ENCODE measurements around the gene IL1R2. TPM values are rescaled to one million over a fixed set of nuclear protein-coding genes. Genes with fewer than 3 reads are reported as not detected.
A peak's percentile ranks its signal among the peaks of the same experiment; 100 is the strongest.

IL1R2 gene
- total and polyA plus RNA-seq, 2 of the 13 experiments (the other 11 are each of a cell fraction or from before 2014, with no cell fraction given), result 3.6 to 7.3 TPM

DNA sequence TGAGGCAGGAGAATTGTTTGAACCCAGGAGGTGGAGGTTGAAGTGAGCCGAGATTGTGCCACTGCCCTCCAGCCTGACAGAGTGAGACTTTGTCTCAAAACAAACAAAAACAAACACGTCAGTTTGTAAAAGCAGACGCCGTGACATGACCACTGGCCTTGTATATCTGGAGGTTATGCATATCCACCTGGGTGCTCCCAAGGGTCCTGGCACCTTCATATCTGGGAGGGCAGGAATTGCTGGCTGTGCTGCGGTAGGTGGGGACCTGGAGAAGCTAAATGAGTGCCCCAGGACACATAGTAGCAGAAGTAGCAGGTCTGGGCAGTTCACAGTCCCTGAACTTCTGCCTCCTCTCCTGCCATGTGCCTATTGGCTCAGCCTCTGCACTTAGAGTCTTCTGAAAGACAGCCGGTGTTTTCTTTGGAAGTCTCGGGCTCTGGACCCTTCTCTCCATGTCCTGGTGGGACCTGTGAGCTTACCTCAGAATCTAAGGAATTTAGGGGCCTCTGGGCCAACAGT, 30.9 kb upstream of the IL1R2 start:
- WGBS (ENCODE audit: low lambda C conversion rate), result 1% methylated on average over 7 of the region's 7 CpGs
- TF ChIP-seq, protein P1, sequence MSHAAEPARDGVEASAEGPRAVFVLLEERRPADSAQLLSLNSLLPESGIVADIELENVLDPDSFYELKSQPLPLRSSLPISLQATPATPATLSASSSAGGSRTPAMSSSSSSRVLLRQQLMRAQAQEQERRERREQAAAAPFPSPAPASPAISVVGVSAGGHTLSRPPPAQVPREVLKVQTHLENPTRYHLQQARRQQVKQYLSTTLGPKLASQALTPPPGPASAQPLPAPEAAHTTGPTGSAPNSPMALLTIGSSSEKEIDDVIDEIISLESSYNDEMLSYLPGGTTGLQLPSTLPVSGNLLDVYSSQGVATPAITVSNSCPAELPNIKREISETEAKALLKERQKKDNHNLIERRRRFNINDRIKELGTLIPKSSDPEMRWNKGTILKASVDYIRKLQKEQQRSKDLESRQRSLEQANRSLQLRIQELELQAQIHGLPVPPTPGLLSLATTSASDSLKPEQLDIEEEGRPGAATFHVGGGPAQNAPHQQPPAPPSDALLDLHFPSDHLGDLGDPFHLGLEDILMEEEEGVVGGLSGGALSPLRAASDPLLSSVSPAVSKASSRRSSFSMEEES (CRISPR knock-in tag; IDR thresholded peaks at IDR 0.05), result no peak
- TF ChIP-seq ZNF224 (CRISPR knock-in tag; IDR thresholded peaks at IDR 0.05) (no peak), ZNF350 (CRISPR knock-in tag; IDR thresholded peaks at IDR 0.05; ENCODE audit: borderline replicate concordance, low read depth) (no peak), ZNF333 (CRISPR knock-in tag; IDR thresholded peaks at IDR 0.05; ENCODE audit: borderline replicate concordance) (peak; percentile 82; the same call in 1 of the 2 replicates), ZNF75D (CRISPR knock-in tag; IDR thresholded peaks at IDR 0.05; ENCODE audit: borderline replicate concordance) (no peak), MEF2D (CRISPR knock-in tag; IDR thresholded peaks at IDR 0.05) (peak; percentile 39; the same call in 1 of the 2 replicates), ESRRA (CRISPR knock-in tag; IDR thresholded peaks at IDR 0.05; ENCODE audit: low read depth) (0 out of 2 replicates have a peak, but pooled peaks have one; percentile 22), U2AF2 (IDR thresholded peaks at IDR 0.05; ENCODE audit: low read depth, low read length) (no peak), SP4 (CRISPR knock-in tag; IDR thresholded peaks at IDR 0.05) (peak; percentile 73), ZNF614 (CRISPR knock-in tag; IDR thresholded peaks at IDR 0.05; ENCODE audit: borderline replicate concordance) (no peak), HNF4G (IDR thresholded peaks at IDR 0.05; ENCODE audit: borderline replicate concordance, low read depth, low read length) (no peak), HNF4G (CRISPR knock-in tag; IDR thresholded peaks at IDR 0.05; ENCODE audit: borderline replicate concordance, low read depth) (no peak), MLLT10 (CRISPR knock-in tag; IDR thresholded peaks at IDR 0.05) (no peak), ZNF839 (CRISPR knock-in tag; IDR thresholded peaks at IDR 0.05; ENCODE audit: borderline replicate concordance) (0 out of 2 replicates have a peak, but pooled peaks have one; percentile 19), SALL2 (CRISPR knock-in tag; IDR thresholded peaks at IDR 0.05) (no peak), ZNF629 (CRISPR knock-in tag; conservative IDR thresholded peaks at IDR 0.05) (no peak), ZBTB3 (CRISPR knock-in tag; IDR thresholded peaks at IDR 0.05; ENCODE audit: borderline replicate concordance, low read depth) (no peak), ZNF768 (CRISPR knock-in tag; IDR thresholded peaks at IDR 0.05) (no peak)
- TF ChIP-seq, protein P2, sequence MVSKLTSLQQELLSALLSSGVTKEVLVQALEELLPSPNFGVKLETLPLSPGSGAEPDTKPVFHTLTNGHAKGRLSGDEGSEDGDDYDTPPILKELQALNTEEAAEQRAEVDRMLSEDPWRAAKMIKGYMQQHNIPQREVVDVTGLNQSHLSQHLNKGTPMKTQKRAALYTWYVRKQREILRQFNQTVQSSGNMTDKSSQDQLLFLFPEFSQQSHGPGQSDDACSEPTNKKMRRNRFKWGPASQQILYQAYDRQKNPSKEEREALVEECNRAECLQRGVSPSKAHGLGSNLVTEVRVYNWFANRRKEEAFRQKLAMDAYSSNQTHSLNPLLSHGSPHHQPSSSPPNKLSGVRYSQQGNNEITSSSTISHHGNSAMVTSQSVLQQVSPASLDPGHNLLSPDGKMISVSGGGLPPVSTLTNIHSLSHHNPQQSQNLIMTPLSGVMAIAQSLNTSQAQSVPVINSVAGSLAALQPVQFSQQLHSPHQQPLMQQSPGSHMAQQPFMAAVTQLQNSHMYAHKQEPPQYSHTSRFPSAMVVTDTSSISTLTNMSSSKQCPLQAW (CRISPR knock-in tag; IDR thresholded peaks at IDR 0.05), result no peak
- TF ChIP-seq, protein P3, sequence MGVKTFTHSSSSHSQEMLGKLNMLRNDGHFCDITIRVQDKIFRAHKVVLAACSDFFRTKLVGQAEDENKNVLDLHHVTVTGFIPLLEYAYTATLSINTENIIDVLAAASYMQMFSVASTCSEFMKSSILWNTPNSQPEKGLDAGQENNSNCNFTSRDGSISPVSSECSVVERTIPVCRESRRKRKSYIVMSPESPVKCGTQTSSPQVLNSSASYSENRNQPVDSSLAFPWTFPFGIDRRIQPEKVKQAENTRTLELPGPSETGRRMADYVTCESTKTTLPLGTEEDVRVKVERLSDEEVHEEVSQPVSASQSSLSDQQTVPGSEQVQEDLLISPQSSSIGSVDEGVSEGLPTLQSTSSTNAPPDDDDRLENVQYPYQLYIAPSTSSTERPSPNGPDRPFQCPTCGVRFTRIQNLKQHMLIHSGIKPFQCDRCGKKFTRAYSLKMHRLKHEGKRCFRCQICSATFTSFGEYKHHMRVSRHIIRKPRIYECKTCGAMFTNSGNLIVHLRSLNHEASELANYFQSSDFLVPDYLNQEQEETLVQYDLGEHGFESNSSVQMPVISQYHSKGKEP (CRISPR knock-in tag; IDR thresholded peaks at IDR 0.05), result no peak
- TF ChIP-seq, protein P4, sequence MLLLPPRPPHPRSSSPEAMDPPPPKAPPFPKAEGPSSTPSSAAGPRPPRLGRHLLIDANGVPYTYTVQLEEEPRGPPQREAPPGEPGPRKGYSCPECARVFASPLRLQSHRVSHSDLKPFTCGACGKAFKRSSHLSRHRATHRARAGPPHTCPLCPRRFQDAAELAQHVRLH (CRISPR knock-in tag; IDR thresholded peaks at IDR 0.05; ENCODE audit: borderline replicate concordance, low read depth), result 0 out of 2 replicates have a peak, but pooled peaks have one; percentile 30

More for the DNA sequence above, 30.9 kb upstream of the IL1R2 start:
- Histone ChIP-seq H3K36me3 (replicated peaks in 1 of 2; ENCODE audit: control insufficient read depth in 1 of 2, insufficient read depth in 2 of 2, low read length in 2 of 2) (no peaks in the 10 kb centered on the region), H3K9ac (ENCODE audit: insufficient read depth, low read depth, low read length) (peak overlapping the region; percentile 58), H3K4me1 (ENCODE audit: insufficient read depth, low read length) (peaks cover 35% of the 10 kb centered on the region), H3K4me3 (replicated peaks in 1 of 3; ENCODE audit: insufficient read depth in 1 of 3, low read depth in 2 of 3, low read length in 3 of 3) (peak overlapping the region; percentile 18 to 65 (median 37); a peak in 5 of 6 replicates), H3K27ac (ENCODE audit: extremely low read length, insufficient read depth, low read length) (peak overlapping the region; percentile 80), H3K27me3 (ENCODE audit: control insufficient read depth in 1 of 2, insufficient read depth in 2 of 2, low read length in 2 of 2) (no peaks in the 10 kb centered on the region), H2AFZ (ENCODE audit: low read length) (peak overlapping the region; percentile 84), H3K9me3 (ENCODE audit: low read length) (no peaks in the 10 kb centered on the region), H3K4me2 (ENCODE audit: low read depth, low read length) (peak overlapping the region; percentile 95), H4K20me1 (ENCODE audit: insufficient read depth, low read length) (no peaks in the 10 kb centered on the region), H3K79me2 (ENCODE audit: insufficient read depth, low read length) (no peaks in the 10 kb centered on the region)
- FAIRE-seq (no peak), DNase-seq (ENCODE audit: low spot score) (peak; percentile 29), ATAC-seq (peak; percentile 59)
- BruUV-seq (replicated peaks), result TSS peak; percentile 66
- intact Hi-C loops (cut with micrococcal nuclease; ENCODE audit: unreplicated experiment) (loop anchor here (1.0 kb wide), 1 partner anchor 77 kb away; no protein-coding TSS in a partner anchor), in situ Hi-C loops (cut with HindIII; ENCODE audit: extremely low pct_ligation_motif_present, low pct_unique_long_range_greater_than_20kb) (no loop called here)
- ChIA-PET CTCF (ENCODE audit: low intra/inter-chr PET ratio, low total read pairs) (no interaction called here), POLR2A (interaction anchor here (0.8 to 3.2 kb wide), 10 partner anchors 10 to 709 kb away, joined by 3 to 27 read pairs (median 4); no protein-coding TSS in a partner anchor)
